Osteocyte (in vitro differentiated cells): Measurements from ENCODE around the gene C1QTNF2. TPM values are rescaled to one million over a fixed set of nuclear protein-coding genes. Genes with fewer than 3 reads are reported as not detected.
A peak's percentile ranks its signal among the peaks of the same experiment; 100 is the strongest.

Experiments used
- DNase-seq: peaks from one replicate; pipeline ENCODE4 v3.0.0; 2021; ENCODE audit warnings: mixed read lengths; ENCODE audit not compliant: unreplicated experiment; ENCODE audit errors: extremely low spot score
- H3K27ac Mint-ChIP-seq: one replicate; pipeline ENCODE4 v1.8.0; 2021; ENCODE audit warnings: mild to moderate bottlenecking, mixed read lengths; ENCODE audit not compliant: unreplicated experiment
- H3K27me3 Mint-ChIP-seq: one replicate; pipeline ENCODE4 v1.8.0; 2021; ENCODE audit warnings: mixed read lengths; ENCODE audit not compliant: unreplicated experiment
- H3K36me3 Mint-ChIP-seq: one replicate; pipeline ENCODE4 v1.8.0; 2021; ENCODE audit warnings: mixed read lengths; ENCODE audit not compliant: unreplicated experiment
- H3K4me1 Mint-ChIP-seq: one replicate; pipeline ENCODE4 v1.8.0; 2021; ENCODE audit warnings: mixed read lengths; ENCODE audit not compliant: unreplicated experiment
- H3K4me3 Mint-ChIP-seq: one replicate; pipeline ENCODE4 v1.8.0; 2021; ENCODE audit warnings: mild to moderate bottlenecking, moderate library complexity, mixed read lengths; ENCODE audit not compliant: unreplicated experiment
- H3K9me3 Mint-ChIP-seq: one replicate; pipeline ENCODE4 v1.8.0; 2021; ENCODE audit warnings: mixed read lengths; ENCODE audit not compliant: unreplicated experiment
- CTCF ChIP-seq: fragments of 200-600 bp; sonication (generic); IDR thresholded peaks from 2 replicates; pipeline ENCODE4 v1.5.0; 2021; ENCODE audit warnings: antibody characterized with exemption, mild to moderate bottlenecking, moderate library complexity
- total RNA-seq: library from RNA; stranded (reverse); gene quantifications from 2 replicates; pipeline ENCODE4 v1.2.1, GENCODE V29; 2021

Gene C1QTNF2
- total RNA-seq, 1 donor from 2014 or later: 0.19 TPM

DNA sequence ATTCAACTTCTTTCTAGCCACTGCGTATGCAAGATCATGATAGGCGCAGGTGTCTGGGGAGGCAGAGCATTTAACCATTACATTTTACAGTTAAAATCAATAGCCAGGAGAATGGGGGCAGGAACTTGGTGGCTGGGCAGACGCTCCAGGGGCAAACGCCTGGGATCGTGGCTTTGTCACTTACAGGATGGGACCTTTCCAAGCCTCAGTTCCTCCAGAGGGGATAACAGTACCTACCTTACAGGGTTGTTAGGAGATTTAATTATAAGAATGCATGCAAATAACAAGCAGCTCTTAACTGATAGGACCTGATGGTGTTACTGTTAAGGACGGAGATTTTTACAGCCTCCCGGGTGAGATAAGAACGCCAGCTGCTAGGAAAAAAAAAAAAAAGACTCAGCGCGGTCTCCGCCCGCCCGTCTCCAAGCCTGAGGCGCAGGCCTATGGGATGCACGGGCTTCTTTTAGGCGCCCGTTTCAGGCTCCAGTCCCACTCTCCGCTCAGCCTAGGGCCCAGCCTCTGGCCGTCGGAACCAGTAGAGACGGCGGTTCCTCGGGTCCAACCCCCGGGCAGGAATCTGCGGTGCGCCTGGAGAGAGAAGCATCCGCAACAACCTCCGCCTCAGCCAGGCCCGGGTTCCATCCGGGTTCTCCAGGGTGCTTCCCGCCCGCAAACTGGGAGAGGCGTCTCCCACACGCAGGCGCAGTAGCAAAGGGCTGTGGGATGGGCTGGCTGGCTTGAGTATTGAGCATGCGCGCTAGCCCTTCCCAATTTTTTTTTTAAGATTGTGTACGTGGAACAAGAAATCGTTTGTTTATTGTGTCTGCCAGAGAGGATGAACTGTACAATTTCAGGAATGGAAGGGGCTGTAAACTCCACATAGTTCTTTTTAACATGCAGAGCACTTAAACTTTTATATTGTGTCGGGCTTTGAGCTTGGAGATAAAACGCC, 29.3 kb upstream of the C1QTNF2 start, which contains the start of gene FAM200C:
Gene FAM200C, minus strand, starts transcription at position 653 of the 952 bp plus-strand sequence. CDS start 4,564 bp downstream, outside the sequence.
- H3K9me3 Mint-ChIP-seq: no peaks in the 10 kb centered on the region
- H3K27me3 Mint-ChIP-seq: no peaks in the 10 kb centered on the region
- TF ChIP-seq CTCF: no peak
- H3K36me3 Mint-ChIP-seq: peaks cover 19% of the 10 kb centered on the region
- peak within 1 kb of the TSS; percentile 95 for H3K27ac Mint-ChIP-seq
- peak; percentile 97 for DNase-seq
- H3K4me3 Mint-ChIP-seq: peak within 1 kb of the TSS; percentile 91
- H3K4me1 Mint-ChIP-seq: peaks cover 22% of the 10 kb centered on the region

GRCh38 chr5:160398806-160399205, 28.4 kb upstream of the C1QTNF2 start:
- Mint-ChIP-seq H3K36me3 (peaks cover 14% of the 10 kb centered on the region), H3K27me3 (no peaks in the 10 kb centered on the region), H3K27ac (peak overlapping the region; percentile 95), H3K4me1 (peaks cover 22% of the 10 kb centered on the region), H3K4me3 (peak overlapping the region; percentile 91), H3K9me3 (no peaks in the 10 kb centered on the region)
- no peak for TF ChIP-seq CTCF
- DNase-seq: no peak

DNA sequence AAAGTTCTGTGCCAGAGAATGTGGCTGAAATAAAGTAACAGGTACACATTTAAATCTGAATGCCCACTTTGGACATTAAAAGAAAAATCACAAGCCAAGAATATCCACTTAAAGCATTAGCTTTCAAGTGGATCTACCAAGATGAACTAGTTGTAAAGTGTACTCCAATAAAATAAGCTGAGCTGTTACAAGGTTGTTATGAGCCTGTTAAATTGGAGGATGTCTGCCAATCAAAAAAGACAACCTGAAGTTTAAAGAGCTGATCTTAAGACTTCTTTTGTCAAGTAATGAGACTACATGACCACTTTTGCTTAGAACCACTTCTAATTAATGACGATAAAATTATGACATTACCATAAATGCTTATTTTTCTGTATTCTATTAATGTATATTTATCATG, 27.1 kb upstream of the C1QTNF2 start:
- no peaks in the 10 kb centered on the region for H3K9me3 Mint-ChIP-seq
- TF ChIP-seq CTCF: no peak
- no peaks in the 10 kb centered on the region for H3K27me3 Mint-ChIP-seq
- H3K4me3 Mint-ChIP-seq: no peak overlapping the region
- H3K4me1 Mint-ChIP-seq: peaks cover 22% of the 10 kb centered on the region
- H3K36me3 Mint-ChIP-seq: peaks cover 9% of the 10 kb centered on the region
- DNase-seq: no peak
- H3K27ac Mint-ChIP-seq: no peak overlapping the region

GRCh38 chr5:160395111-160395510, 24.7 kb upstream of the C1QTNF2 start:
- H3K9me3 Mint-ChIP-seq: no peaks in the 10 kb centered on the region
- H3K4me3 Mint-ChIP-seq: no peak overlapping the region
- H3K27ac Mint-ChIP-seq: no peak overlapping the region
- peaks cover 20% of the 10 kb centered on the region for H3K4me1 Mint-ChIP-seq
- no peaks in the 10 kb centered on the region for H3K27me3 Mint-ChIP-seq
- peaks cover 6% of the 10 kb centered on the region for H3K36me3 Mint-ChIP-seq
- no peak for DNase-seq
- no peak for TF ChIP-seq CTCF
